HG03066 (cell line): ENCODE data around the gene POU5F1.
"Not testable (repeated sequence)": the region's sequence is repeated elsewhere in the genome, so short reads cannot be mapped to it uniquely, and the experiment has no call there.

Source experiments
- ATAC-seq: cut with Tn5 transposase; IDR thresholded peaks from one replicate; pipeline ENCODE4 v1.9.1; 2021; ENCODE audit warnings: low read depth; ENCODE audit not compliant: unreplicated experiment

Gene POU5F1

GRCh38 chr6:31169123-31169857, 1.2 kb downstream of the POU5F1 start:
- no peak for ATAC-seq

DNA sequence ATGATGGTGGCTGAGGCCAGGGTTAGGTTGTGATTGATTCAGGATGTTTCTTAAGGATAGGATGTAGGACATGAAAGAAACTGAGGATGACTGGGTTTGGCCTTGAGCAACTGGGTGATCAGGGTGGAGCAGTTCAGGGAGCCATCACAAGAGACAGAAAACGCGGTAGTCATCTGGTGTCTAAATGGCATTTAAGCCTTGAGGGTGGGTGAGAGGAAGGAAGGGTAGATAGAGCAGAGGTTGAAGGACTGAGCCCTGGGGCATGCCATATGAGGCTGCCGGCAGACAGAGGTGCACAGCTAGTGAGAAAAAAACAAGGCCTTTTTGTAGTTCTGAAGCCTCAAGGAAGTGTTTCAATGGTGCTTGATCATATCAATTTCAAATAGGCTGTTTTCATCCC, 1.9 kb downstream of the POU5F1 start:
- no peak for ATAC-seq

GRCh38 chr6:31165986-31166385, 4.5 kb downstream of the POU5F1 start:
- ATAC-seq = no peak

DNA sequence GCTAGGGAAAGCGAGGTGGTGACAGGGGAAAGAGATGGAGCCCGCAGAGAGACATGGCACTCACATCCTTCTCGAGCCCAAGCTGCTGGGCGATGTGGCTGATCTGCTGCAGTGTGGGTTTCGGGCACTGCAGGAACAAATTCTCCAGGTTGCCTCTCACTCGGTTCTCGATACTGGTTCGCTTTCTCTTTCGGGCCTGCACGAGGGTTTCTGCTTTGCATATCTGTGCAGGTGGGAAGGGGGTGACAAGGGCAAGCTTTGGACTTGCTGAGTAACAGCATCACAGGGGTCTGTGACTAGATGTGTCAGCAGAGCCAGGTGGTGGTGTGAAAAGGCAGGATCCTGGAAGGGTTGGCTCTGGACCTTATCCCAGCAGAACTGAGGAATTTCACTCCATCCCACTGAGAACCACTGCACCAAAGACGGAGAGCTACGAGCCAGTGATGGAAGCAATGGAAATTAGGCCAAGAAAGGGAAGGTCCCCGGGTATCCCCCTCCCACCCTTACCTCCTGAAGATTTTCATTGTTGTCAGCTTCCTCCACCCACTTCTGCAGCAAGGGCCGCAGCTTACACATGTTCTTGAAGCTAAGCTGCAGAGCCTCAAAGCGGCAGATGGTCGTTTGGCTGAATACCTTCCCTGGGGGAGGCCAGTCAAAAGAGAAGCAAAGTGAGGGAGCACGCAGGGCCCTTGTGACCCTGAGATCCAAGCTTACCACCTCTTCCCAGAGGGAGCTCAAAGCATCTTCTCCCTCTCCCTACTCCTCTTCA, 5.2 kb downstream of the POU5F1 start:
- ATAC-seq = peak; percentile 70

GRCh38 chr6:31164475-31165063, 5.9 kb downstream of the POU5F1 start:
- not testable (repeated sequence) for ATAC-seq

DNA sequence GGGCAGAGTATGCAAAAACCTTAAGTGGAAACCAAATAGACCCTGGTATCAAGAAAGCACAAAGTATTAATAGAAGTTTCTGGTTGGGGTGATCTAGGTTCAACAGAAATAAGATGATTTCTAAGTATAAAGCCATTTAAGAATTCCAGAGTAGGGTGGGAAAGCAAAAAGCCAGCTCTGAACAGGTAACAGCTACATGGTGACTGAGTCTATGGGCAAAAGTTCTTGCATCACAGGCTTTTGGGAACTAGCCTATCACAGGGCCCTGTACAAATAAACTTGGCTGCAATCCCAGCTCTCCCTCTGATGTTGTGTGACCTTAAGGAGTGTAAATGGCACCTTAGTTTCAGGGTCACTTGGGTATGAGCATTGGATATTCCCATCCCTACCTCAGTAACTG, 6.6 kb downstream of the POU5F1 start:
- no peak for ATAC-seq

DNA sequence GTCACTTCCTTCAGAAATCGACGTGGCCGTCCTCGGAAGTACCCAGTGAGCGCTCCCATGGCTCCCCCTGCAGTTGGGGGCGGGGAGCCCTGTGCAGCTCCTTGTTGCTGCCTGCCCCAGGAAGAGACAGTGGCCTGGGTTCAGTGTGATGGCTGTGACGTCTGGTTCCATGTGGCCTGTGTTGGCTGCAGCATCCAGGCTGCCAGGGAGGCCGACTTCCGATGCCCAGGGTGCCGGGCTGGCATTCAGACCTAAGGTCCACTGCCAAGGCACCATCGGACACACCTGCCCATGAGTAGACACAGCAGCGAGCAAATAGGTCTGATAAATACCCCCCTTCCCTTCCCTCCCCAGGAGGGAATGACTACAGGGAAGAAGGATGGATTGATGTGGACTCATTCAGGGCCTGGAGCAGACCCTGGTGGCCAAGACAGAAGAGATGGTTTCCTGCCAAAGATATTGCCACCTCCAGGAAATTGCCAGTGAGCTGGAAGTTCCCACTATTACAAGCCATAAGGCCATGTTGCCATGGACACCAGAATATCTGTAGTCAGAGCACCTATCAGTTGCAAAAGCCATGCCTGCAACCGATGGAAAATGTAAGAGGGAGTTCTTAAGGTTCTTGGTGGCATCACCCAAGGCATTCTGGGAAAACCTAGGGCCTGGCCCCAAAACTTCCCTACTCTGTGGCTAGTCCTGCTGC, 7.9 kb downstream of the POU5F1 start:
- ATAC-seq = no peak

DNA sequence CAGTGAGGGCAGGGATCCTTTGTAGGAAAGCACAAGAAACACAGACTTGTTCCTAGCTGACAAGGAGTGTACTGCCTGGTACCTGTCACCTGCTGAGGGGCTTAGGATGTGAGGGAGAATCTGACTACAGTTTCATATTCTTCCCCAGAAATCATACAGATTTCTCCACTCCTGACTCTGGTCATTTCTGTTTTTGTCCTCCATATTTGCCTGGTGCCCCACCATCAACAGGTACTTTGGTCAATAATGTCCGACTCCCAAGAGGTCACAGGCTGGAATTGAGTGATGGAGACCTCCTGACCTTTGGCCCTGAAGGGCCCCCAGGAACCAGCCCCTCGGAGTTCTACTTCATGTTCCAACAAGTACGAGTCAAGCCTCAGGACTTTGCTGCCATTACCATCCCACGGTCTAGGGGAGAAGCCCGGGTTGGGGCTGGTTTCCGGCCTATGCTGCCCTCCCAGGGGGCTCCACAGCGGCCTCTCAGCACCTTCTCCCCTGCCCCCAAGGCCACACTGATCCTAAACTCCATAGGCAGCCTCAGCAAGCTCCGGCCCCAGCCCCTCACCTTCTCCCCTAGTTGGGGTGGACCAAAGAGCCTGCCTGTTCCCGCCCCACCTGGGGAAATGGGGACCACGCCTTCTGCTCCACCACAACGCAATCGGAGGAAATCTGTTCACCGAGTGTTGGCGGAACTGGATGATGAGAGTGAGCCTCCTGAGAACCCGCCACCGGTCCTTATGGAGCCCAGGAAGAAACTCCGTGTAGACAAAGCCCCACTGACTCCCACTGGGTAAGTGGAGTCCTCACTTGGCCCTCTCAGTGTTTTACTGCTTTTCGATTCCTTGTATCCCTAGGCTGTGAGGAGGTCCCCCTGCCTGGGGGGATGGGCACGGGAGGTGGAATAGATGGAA, 9.0 kb downstream of the POU5F1 start:
- ATAC-seq = no peak

- no peak for ATAC-seq
Observed at GRCh38 chr6:31158863-31159855, 11.3 kb downstream of the POU5F1 start.

GRCh38 chr6:31158140-31158862, 12.2 kb downstream of the POU5F1 start, which contains the start of gene TCF19:
TSS of gene TCF19 (plus strand) at chr6:31158589. CDS start at chr6:31159470, 881 bp downstream.
- peak; percentile 91 for ATAC-seq

DNA sequence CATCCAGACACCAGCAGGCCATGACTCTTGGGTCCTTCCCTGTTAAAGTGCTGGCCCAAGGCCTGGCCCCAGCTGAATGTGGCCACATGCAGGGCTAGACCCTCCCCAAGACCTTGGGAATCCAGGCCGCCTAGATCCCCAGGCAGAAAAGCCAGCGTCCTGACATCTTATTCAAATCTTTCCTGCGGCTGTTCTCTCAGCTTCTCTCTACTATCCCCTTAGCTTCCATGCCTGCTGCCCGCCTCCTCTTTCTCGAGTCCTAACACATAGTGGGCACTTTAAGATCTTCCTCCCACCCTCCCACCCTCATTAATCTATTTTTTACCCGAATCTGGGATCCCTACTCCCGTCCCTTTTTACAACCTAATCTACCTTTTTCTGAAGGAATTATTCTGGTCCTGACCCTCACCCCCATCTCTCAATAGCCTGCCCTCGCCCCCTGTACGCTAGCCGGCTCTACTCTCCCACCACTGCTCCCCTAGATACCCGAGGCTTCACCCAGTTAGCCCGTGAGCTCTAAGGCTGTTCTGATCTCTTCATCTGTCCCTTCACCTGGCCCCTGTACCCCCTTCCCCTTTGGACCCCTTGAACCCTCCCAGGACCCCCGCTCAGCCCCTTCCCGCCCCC, 12.9 kb downstream of the POU5F1 start, which contains the start of gene CCHCR1:
TSS of gene CCHCR1 (minus strand) at position 290 of the 627 bp plus-strand sequence. CDS start at position 88, 202 bp downstream.
- peak; percentile 10 for ATAC-seq

DNA sequence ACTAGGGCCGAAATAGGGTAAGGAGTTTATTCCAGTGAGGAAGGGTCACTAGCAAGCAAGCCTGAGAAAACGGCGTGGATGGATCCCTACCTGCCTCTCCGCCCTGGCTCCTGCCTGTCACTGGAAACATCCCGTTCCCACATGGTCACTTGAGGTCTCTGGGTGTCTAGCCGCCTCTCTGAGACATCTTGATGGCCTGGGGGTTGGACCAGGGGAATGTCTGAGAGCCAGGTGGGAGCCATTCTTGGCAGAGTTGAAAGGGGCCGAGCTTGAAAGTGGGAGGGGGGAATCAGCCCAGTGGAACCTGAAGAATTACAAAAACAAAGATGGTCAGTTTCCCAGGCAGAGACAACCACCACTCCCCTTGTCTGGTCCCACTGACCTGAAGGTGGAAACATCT, 13.8 kb downstream of the POU5F1 start:
- ATAC-seq = no peak

DNA sequence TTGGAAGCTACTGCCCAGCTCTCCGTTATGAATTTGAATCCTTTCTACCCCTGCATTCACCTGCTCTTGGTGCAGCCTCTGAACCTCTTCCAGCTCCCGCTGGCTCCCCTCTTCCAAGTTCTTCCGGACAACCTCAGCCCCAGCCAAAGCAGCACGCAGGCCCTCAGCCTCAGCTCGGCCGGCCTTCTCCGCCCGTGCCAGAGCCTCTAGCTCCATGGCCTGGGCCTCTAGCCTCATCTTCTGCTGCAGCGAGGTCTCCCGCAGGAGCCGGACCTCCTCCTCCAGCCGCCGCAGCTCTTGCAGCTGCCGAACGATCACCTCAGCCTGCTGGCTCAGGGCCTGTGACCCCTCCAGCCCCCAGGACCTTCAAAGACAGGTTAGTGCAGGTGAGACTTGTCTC, 16.0 kb downstream of the POU5F1 start:
- no peak for ATAC-seq

DNA sequence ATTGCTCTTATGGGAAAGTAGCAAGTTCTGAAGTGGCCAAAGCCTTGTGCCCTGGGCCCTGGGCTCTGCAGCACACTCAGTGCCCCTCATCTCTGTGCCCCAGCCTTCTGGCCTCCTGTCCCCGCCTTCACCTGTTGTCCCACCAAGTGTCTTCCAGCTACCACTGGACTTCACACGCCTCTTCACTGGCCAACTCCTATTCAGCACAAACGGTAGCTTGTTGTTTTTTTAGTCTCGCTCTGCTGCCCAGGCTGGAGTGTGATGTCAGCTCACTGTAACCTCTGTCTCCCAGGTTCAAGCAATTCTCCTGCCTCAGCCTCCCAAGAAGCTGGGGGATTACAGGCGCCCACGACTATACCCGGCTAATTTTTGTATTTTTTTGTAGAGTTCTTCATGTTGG, 17.7 kb downstream of the POU5F1 start:
- ATAC-seq = no peak

GRCh38 chr6:31149827-31150447, 20.5 kb downstream of the POU5F1 start:
- no peak for ATAC-seq

GRCh38 chr6:31145386-31145785, 25.1 kb downstream of the POU5F1 start:
- no peak for ATAC-seq

- ATAC-seq = no peak
Observed at GRCh38 chr6:31144970-31145340, 25.5 kb downstream of the POU5F1 start.
